ENCODE data around the gene ANAPC5.
A peak's percentile ranks its signal among the peaks of the same experiment; 100 is the strongest.

DNA sequence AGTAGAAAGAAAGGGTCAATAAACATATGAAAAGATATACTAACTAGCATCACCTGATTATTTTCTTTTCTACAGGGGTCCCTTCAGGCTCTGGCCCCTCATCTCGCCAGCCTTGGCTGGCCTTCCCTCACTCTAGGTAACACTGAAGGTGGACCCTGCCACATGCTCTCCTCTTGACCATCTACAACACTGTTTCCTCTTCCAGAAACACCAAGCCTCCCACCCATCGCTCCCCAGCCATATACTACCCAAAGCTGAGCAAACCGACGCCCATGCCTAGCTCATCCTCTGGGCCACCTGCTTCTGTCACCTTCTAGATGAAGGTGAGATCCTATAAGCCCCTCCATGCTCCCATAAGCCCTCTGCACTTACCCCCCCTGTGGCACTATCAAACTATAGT lies 14.8 kb downstream of the ANAPC5 start:
- TF ChIP-seq TAF1 (IDR thresholded peaks at IDR 0.05; ENCODE audit: borderline replicate concordance, low read depth, low read length): no peak
- TF ChIP-seq POLR2A (IDR thresholded peaks at IDR 0.05; ENCODE audit: low read depth, low read length): 0 out of 2 replicates have a peak, but pooled peaks have one; percentile 35
- TF ChIP-seq POLR2AphosphoS5 (IDR thresholded peaks at IDR 0.05; ENCODE audit: low read depth, low read length): peak; percentile 62; the same call in 1 of the 2 replicates

Data from GM12892 (cell line).